CD4-positive, alpha-beta T cell treated with Interleukin-15 for 4 hours (primary cell): ENCODE results near the gene DES.
"Not testable (repeated sequence)": the region's sequence is repeated elsewhere in the genome, so short reads cannot be mapped to it uniquely, and the experiment has no call there.

Experiments used
- DNase-seq: peaks from one replicate; pipeline ENCODE4 v3.0.0-alpha.2; 2020; ENCODE audit warnings: low spot score

The DES gene

GRCh38 chr2:219400562-219400961 lies 17.6 kb upstream of the DES start:
- no peak for DNase-seq

- no peak for DNase-seq
Measured at GRCh38 chr2:219401606-219402005, 16.6 kb upstream of the DES start.

GRCh38 chr2:219402665-219403515 lies 15.3 kb upstream of the DES start:
- peak; percentile 61 for DNase-seq

- DNase-seq = no peak
Measured at GRCh38 chr2:219403861-219404260, 14.3 kb upstream of the DES start.

GRCh38 chr2:219404291-219404910 lies 13.8 kb upstream of the DES start:
- DNase-seq = no peak

- no peak for DNase-seq
Measured at GRCh38 chr2:219404954-219405353, 13.2 kb upstream of the DES start.

GRCh38 chr2:219405451-219405850 lies 12.7 kb upstream of the DES start:
- DNase-seq = no peak

GRCh38 chr2:219405958-219406860 lies 12.0 kb upstream of the DES start:
- no peak for DNase-seq

GRCh38 chr2:219406861-219407230 lies 11.3 kb upstream of the DES start:
- DNase-seq = no peak

GRCh38 chr2:219407343-219407742 lies 10.8 kb upstream of the DES start:
- not testable (repeated sequence) for DNase-seq

GRCh38 chr2:219408204-219408603 lies 10.0 kb upstream of the DES start:
- DNase-seq = no peak

- DNase-seq = no peak
Measured at GRCh38 chr2:219408631-219409030, 9.5 kb upstream of the DES start.

GRCh38 chr2:219409619-219410018 lies 8.6 kb upstream of the DES start:
- no peak for DNase-seq

- no peak for DNase-seq
Measured at GRCh38 chr2:219410390-219410789, 7.8 kb upstream of the DES start.

GRCh38 chr2:219414857-219415256 lies 3.3 kb upstream of the DES start:
- DNase-seq = no peak

GRCh38 chr2:219415580-219416234 lies 2.5 kb upstream of the DES start:
- DNase-seq = no peak

- no peak for DNase-seq
Measured at GRCh38 chr2:219416235-219416602, 2.0 kb upstream of the DES start.

- no peak for DNase-seq
Measured at GRCh38 chr2:219416938-219417337, 1.2 kb upstream of the DES start.

GRCh38 chr2:219417374-219417773 lies 803 bp upstream of the DES start:
- DNase-seq = no peak

GRCh38 chr2:219419012-219419324 lies 791 bp downstream of the DES start:
- DNase-seq = no peak

- DNase-seq = no peak
Measured at GRCh38 chr2:219419331-219420197, 1.4 kb downstream of the DES start.
